SU-DHL-6 (cell line): ENCODE data around the gene ZNRF1.

Experiments
- CTCF ChIP-seq: fragments of 200-600 bp; sonication (generic); IDR thresholded peaks from one replicate; pipeline ENCODE4 v1.5.1; 2017; ENCODE audit warnings: antibody characterized with exemption, mild to moderate bottlenecking, low read length, moderate library complexity; ENCODE audit not compliant: insufficient read depth, poor library complexity, severe bottlenecking
- EZH2phosphoT487 ChIP-seq: fragments of 200-600 bp; sonication (generic), shearing (Covaris generic); conservative IDR thresholded peaks from 2 replicates; pipeline ENCODE4 v1.6.1; 2018; ENCODE audit warnings: mild to moderate bottlenecking, antibody characterized with exemption, low read length, moderate library complexity, mixed read lengths

GRCh38 chr16:75003931-75004330 is 5.1 kb downstream of the ZNRF1 start:
- TF ChIP-seq CTCF (no peak), EZH2phosphoT487 (no peak)
